H1 (cell line): ENCODE measurements around the gene STAT4.

Source experiments
- CHD2 ChIP-seq: IDR thresholded peaks from 2 replicates; pipeline ENCODE4 v1.6.1; 2012; ENCODE audit warnings: low read length, improper control_type of control experiment
- EZH2 ChIP-seq: fragments of 200-600 bp; sonication (generic); IDR thresholded peaks from 2 replicates; pipeline ENCODE4 v1.7.1; 2012; ENCODE audit warnings: low read depth, mild to moderate bottlenecking, moderate library complexity, low read length, inconsistent platforms; ENCODE audit not compliant: severe bottlenecking
- TAF1 ChIP-seq: IDR thresholded peaks from 2 replicates; pipeline ENCODE4 v1.6.1; 2011; ENCODE audit warnings: mild to moderate bottlenecking, low read depth, low read length

- no peak for TF ChIP-seq EZH2
- no peak for TF ChIP-seq TAF1
- no peak for TF ChIP-seq CHD2
These were observed 25.5 kb upstream of the STAT4 start for GRCh38 chr2:191176305-191176704.
